HTR-8/SVneo (cell line): ENCODE results near the gene BRD2.
A peak's percentile ranks its signal among the peaks of the same experiment; 100 is the strongest.
"Not testable (repeated sequence)": the region's sequence is repeated elsewhere in the genome, so short reads cannot be mapped to it uniquely, and the experiment has no call there.

Source experiments
- DNase-seq: peaks from one replicate; pipeline ENCODE4 v3.0.0; 2011; ENCODE audit warnings: low spot score, mixed read lengths; ENCODE audit not compliant: insufficient read length
- FAIRE-seq: peaks from 2 replicates; lab custom pipeline; 2011; peaks lifted over from hg19 to GRCh38; lab: Jason Lieb, UNC

The BRD2 gene

GRCh38 chr6:32968093-32968866, at the start of gene BRD2:
TSS of gene BRD2 (plus strand) at chr6:32968594. CDS start at chr6:32972899, 4,305 bp downstream.
- FAIRE-seq (peak; percentile 89), DNase-seq (peak; percentile 92)

- FAIRE-seq (no peak), DNase-seq (no peak)
Measured at GRCh38 chr6:32920715-32921114, 47.7 kb upstream of the BRD2 start.

DNA sequence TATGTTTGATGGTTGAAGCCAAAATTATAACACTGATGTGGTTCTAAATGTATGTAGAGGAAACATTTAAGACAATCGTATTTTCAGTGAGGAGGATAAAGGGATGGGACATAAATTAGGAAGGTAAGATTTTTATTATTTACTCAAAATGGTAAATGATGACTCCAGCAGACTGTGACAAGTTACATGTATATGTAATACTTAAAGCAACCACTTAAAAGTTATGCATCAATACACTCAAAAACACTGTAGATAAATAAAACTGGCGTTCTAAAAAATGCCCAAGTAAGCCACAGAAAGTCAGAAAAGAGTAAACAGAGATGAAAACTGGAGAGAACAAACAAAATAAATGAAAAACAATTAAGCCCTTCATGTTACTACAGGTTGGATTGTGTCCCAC, 46.3 kb upstream of the BRD2 start:
- no peak for FAIRE-seq

GRCh38 chr6:32931211-32931610, 37.2 kb upstream of the BRD2 start:
- DNase-seq (no peak), FAIRE-seq (no peak)

More for the DNA sequence above, 46.3 kb upstream of the BRD2 start:
- DNase-seq: no peak

GRCh38 chr6:32932132-32932868, 36.1 kb upstream of the BRD2 start:
- FAIRE-seq (no peak), DNase-seq (no peak)

GRCh38 chr6:32933661-32934085, 34.7 kb upstream of the BRD2 start:
- DNase-seq (peak; percentile 72), FAIRE-seq (no peak)

- DNase-seq (no peak), FAIRE-seq (no peak)
Measured at GRCh38 chr6:32935551-32936238, 32.7 kb upstream of the BRD2 start.

DNA sequence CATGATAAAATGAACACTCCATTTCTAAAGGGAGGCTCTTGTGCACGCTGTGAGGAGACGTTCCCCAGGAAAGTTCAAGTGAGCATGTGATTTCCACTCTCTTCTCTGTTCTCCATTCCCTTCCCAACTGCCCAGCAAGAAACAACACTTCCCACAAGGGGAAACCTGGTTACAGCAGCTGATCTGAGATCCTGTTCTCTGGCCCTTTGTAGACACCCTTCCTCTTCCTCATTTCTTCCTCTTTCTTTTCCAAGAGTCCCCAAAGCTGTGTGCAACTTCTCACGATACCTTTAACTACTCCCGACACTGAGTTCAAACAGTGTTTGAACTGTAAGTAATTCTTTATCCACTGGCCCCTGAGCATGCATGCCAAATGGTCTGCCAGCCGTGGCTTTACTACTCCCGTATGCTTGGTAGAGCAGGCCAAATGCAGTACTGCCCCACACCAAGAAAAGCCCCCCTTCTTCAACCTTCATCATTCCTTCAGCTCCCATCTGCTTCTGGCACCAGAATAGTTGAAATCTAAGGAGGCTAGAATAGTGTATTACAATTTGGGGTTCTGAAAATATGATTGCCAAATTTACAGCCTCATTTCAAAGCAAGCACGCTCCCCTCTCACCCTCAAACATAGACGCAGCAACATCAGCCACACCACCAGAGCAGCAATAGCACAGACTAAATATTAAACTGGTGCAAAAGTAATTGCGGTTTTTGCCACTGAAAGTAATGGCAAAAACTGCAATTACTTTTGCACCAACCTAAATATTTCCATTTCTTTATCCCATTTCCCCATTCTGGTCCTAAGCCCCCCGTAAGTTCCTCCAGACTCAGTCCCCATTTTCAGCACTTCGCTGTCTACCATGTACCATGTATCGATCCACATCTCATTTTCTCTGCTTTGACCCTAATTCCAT, 31.9 kb upstream of the BRD2 start:
- DNase-seq: no peak
- no peak for FAIRE-seq

- FAIRE-seq (no peak), DNase-seq (no peak)
Measured at GRCh38 chr6:32937230-32937633, 31.2 kb upstream of the BRD2 start.

DNA sequence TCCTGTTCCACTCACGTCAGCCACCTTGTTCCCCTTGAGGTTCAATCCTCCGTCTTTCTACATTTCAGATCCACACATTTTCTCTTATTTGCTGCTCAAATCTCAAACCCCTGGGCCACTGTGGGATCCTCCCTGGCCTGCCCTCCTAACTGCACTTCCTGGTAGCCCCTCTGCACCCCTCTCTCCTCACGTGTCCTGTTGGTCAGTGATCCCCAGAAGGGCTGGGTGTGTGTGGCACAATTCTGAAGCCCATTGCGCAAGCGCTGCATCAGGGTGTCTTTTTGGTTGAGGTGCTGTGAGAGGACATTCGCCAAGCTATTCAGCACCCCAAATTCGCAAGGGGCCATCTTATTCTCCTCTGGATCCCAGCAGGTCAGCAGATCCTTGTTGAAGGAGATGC, 29.9 kb upstream of the BRD2 start:
- FAIRE-seq (no peak), DNase-seq (no peak)

GRCh38 chr6:32940656-32941213, 27.7 kb upstream of the BRD2 start, which contains the start of gene HLA-DMB:
TSS of gene HLA-DMB (minus strand) at chr6:32941028. CDS start at chr6:32940807, 221 bp downstream.
- FAIRE-seq: peak; percentile 36
- DNase-seq: peak; percentile 85

DNA sequence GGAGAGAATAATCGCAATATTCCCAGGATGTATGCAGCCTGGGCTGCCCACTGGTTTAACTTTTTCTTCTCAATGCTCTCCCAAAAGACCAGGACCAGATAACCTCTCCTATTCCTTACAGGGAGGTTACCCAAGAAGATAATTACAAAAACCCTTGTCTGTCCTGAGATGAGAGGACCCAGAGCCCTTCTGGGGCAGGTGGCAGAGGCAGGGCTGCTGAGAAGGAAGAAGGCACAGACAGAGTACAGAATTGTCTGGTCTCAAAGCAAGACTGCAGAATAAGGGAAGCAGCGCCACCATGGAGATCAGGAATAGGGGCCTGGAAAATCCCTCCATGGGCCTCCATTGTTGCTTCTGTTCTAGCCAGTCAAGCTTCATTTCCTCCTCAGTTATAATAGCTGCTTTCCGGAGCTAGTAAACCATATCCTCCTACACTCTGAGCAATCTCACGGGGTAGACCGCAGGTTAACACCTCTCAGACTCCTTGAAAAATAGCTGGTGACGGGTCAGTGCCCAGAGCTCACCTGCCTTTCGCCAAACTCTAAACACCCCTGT, 27.1 kb upstream of the BRD2 start:
- FAIRE-seq (no peak), DNase-seq (no peak)

DNA sequence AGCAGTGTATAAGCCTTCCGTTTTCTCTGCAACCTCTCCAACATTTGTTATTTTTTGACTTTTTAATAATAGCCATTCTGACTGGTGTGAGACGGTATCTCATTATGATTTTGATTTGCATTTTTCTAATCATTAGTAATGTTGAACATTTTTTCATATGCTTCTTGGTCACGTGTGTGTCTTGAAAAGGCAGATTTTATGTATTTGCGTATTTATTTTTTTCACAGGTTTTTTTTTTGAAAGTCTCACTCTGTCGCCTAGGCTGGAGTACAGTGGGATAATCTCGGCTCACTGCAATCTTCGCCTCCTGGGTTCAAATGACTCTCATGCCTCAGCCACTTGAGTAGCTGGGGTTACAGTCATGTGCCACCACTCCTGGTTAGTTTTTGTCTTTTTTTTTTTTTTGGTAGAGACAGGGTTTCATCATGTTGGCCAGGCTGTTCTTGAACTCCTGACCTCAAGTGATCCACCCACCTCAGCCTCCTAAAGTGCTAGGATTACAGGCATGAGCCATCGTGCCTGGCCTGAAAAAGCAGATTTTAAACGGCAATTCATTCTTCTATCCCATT, 25.8 kb upstream of the BRD2 start:
- DNase-seq, FAIRE-seq: not testable (repeated sequence)

DNA sequence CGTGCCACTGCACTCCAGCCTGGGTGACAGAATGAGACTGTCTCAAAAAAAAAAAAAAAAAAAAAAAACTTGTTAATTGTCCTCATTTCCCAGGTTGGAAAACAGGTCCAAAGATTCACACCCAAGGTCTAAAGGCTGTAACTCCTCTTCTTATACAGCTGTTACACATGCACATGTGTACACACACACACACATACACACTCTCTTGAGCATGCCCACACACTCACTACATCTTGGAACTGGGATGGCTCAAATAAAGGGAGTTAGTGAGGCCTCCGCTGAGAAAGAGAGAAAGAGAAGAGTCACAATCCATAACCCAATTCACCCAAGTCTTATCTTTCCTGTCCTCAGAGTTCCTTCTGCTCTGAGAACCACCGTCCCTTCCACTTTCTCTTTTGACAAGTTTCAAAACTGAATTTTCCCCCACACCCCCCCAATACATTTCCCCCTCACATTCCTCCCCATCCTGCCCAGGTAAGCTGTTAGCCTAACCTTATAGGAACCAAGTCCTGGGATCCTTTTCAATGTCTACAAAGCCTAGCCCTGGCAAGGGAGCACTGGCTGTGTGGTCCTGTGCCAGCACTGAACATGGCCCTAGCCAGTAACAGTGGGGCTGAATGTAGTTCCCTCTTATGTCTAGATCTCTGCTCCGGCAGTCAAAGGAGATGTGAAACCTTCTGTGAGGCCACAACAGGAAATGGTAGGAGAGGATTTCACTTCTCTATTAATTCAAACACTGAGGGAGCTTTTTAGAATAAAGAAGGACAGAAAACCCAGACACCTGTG, 24.3 kb upstream of the BRD2 start:
- FAIRE-seq: no peak
- DNase-seq: no peak

- no peak for FAIRE-seq
- no peak for DNase-seq
Measured at GRCh38 chr6:32945108-32945760, 23.2 kb upstream of the BRD2 start.

- no peak for FAIRE-seq
- DNase-seq: no peak
Measured at GRCh38 chr6:32945953-32946352, 22.4 kb upstream of the BRD2 start.

GRCh38 chr6:32946893-32947292, 21.5 kb upstream of the BRD2 start:
- DNase-seq: no peak
- FAIRE-seq: no peak
